Small intestine (tissue), 7 donors: ENCODE results near the gene TMBIM4. TPM values are rescaled to one million over a fixed set of nuclear protein-coding genes. Genes with fewer than 3 reads are reported as not detected.

ENCODE experiments used
- DNase-seq, 2 donors: peaks; one replicate each; pipeline versions ENCODE4 v3.0.0 to v3.0.0-alpha.2; 2013
- FAIRE-seq: peaks from 2 replicates; lab custom pipeline; 2012; peaks lifted over from hg19 to GRCh38; lab: Jason Lieb, UNC
- H3K27ac ChIP-seq, 3 donors: one replicate each; pipeline ENCODE4 v1.5.1; 2013; ENCODE audit warnings: low read length in 2 of 3, mild to moderate bottlenecking in 2 of 3, control low read depth in 1 of 3, inconsistent platforms in 1 of 3, low read depth in 1 of 3, moderate library complexity in 1 of 3
- H3K27me3 ChIP-seq, 3 donors: one replicate each; pipeline ENCODE4 v1.6.1; 2013; ENCODE audit warnings: low read length in 3 of 3, inconsistent platforms in 1 of 3; ENCODE audit not compliant: control insufficient read depth in 3 of 3, insufficient read depth in 3 of 3
- H3K36me3 ChIP-seq, 3 donors: one replicate each; pipeline ENCODE4 v1.6.1; 2013; ENCODE audit warnings: low read length in 3 of 3, inconsistent platforms in 1 of 3, low read depth in 1 of 3, mild to moderate bottlenecking in 1 of 3, moderate library complexity in 1 of 3; ENCODE audit not compliant: control insufficient read depth in 3 of 3, insufficient read depth in 2 of 3
- H3K4me1 ChIP-seq, 3 donors: one replicate each; pipeline ENCODE4 v1.6.1; 2013; ENCODE audit warnings: low read length in 2 of 3, inconsistent platforms in 1 of 3, low read depth in 1 of 3, mild to moderate bottlenecking in 1 of 3, moderate library complexity in 1 of 3; ENCODE audit not compliant: control insufficient read depth in 3 of 3, insufficient read depth in 2 of 3
- H3K4me3 ChIP-seq, 3 donors: one replicate each; pipeline ENCODE4 v1.5.1; 2013; ENCODE audit warnings: low read length in 3 of 3, control low read depth in 1 of 3, inconsistent platforms in 1 of 3, low read depth in 1 of 3, mild to moderate bottlenecking in 1 of 3, moderate library complexity in 1 of 3
- H3K9me3 ChIP-seq, 2 donors: one replicate each; pipeline ENCODE4 v1.6.1; 2013; ENCODE audit warnings: low read depth in 1 of 2, low read length in 1 of 2; ENCODE audit not compliant: control insufficient read depth in 2 of 2, insufficient read depth in 1 of 2
- WGBS, 3 donors: extraction: QIAGEN DNeasy Blood & Tissue Kit; methylation state at CpG; one replicate each; pipeline ENCODE4 v1.1.7; 2013; 5-methylcytosine and 5-hydroxymethylcytosine counted together
- polyA plus RNA-seq, 4 donors: library from polyadenylated mRNA; stranded (reverse) in 3 of 4; unstranded in 1 of 4; fragments of 200-250 nt in 3 of 4; fragments of 120-200 nt in 1 of 4; gene quantifications; one replicate each; pipeline versions ENCODE4 v1.2.1 to v1.2.3, GENCODE V29; 2013
- donor health status: healthy with polysubstance abuse.
- donor health status: control.
- donor health status: control.
- donor health status: Bipolar disorder and iron deficiency.
- donor health status: healthy.

TMBIM4 gene
- polyA plus RNA-seq, 4 donors: 45.7 to 165 (median 101) TPM

DNA sequence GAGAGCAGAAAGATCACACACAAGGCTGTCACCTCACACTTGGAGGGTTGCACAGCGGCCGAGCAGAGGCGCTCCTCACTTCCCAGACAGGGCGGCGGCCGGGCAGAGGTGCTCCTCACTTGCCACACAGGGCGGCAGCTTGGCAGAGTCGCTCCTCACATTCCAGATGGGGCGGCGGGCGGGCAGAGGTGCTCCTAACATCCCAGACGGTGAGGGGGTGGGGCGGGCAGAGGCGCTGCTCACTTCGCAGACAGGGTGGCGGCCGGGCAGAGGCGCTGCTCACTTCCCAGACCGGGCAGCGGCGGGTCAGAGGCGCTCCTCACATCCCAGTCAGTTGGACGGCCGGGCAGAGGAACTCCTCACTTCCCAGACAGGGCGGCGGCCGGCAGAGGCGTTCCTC, 9.1 kb downstream of the TMBIM4 start:
- H3K4me1 ChIP-seq: peaks cover 0 to 3% (median 0%) of the 10 kb centered on the region in 3 donors
- WGBS, 3 donors: 95 to 98% (median 96%) methylated on average over 27 to 28 of the region's 28 CpGs
- no peaks in the 10 kb centered on the region for H3K27me3 ChIP-seq
- H3K36me3 ChIP-seq: peaks cover 4 to 16% (median 8%) of the 10 kb centered on the region in 3 donors
- H3K27ac ChIP-seq: no peak overlapping the region
- DNase-seq: no peak
- H3K9me3 ChIP-seq: peaks cover 0 to 22% of the 10 kb centered on the region in 2 donors
- no peak for FAIRE-seq
- no peak overlapping the region for H3K4me3 ChIP-seq

GRCh38 chr12:66159123-66159522, 10.7 kb downstream of the TMBIM4 start:
- FAIRE-seq (no peak), DNase-seq (no peak)
- Histone ChIP-seq H3K4me1 (peaks cover 0 to 3% (median 0%) of the 10 kb centered on the region in 3 donors), H3K27me3 (no peaks in the 10 kb centered on the region), H3K36me3 (peaks cover 4 to 18% (median 8%) of the 10 kb centered on the region in 3 donors), H3K9me3 (peaks cover 0 to 18% of the 10 kb centered on the region in 2 donors), H3K4me3 (no peak overlapping the region), H3K27ac (no peak overlapping the region)

- H3K27ac ChIP-seq: no peak overlapping the region
- H3K9me3 ChIP-seq: peaks cover 0 to 18% of the 10 kb centered on the region in 2 donors
- DNase-seq (peak in 1 of 2 donors; percentile 25), FAIRE-seq (no peak)
- WGBS, 3 donors: 80 to 92% (median 91%) methylated on average over 2 of the region's 2 CpGs
- no peaks in the 10 kb centered on the region for H3K4me1 ChIP-seq
- no peak overlapping the region for H3K4me3 ChIP-seq
- no peaks in the 10 kb centered on the region for H3K27me3 ChIP-seq
- peaks cover 4 to 18% (median 8%) of the 10 kb centered on the region in 3 donors for H3K36me3 ChIP-seq
These were observed 13.1 kb downstream of the TMBIM4 start for GRCh38 chr12:66156654-66157053.

GRCh38 chr12:66154776-66155175, 15.0 kb downstream of the TMBIM4 start:
- no peak for DNase-seq
- H3K4me3 ChIP-seq: no peak overlapping the region
- no peak for FAIRE-seq
- H3K27ac ChIP-seq: no peak overlapping the region
- no peaks in the 10 kb centered on the region for H3K27me3 ChIP-seq
- no peaks in the 10 kb centered on the region for H3K4me1 ChIP-seq
- peaks cover 0 to 9% of the 10 kb centered on the region in 2 donors for H3K9me3 ChIP-seq
- peaks cover 0 to 15% (median 2%) of the 10 kb centered on the region in 3 donors for H3K36me3 ChIP-seq

DNA sequence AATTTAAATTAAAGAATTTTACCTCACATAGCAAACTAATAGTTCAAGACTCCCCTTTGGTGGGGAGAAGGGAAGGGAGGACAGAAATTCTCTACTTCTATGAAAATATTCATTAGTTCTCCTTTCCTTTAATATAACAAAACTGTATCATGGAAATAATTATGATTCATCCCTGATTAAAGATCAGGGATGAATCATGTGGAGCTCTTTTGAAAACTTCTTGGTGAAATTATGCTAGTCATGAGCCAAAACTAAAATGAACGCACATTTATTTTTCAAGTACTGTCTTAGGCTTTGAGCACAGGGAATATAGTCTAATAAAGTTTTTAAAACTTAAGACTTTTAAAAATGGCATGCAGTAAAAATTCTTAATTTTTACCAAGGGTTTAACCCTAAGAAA, 17.1 kb downstream of the TMBIM4 start:
- peaks cover 2 to 13% (median 2%) of the 10 kb centered on the region in 3 donors for H3K36me3 ChIP-seq
- FAIRE-seq: no peak
- H3K27me3 ChIP-seq: no peaks in the 10 kb centered on the region
- no peak overlapping the region for H3K4me3 ChIP-seq
- H3K4me1 ChIP-seq: no peaks in the 10 kb centered on the region
- H3K9me3 ChIP-seq: no peaks in the 10 kb centered on the region
- no peak for DNase-seq
- no peak overlapping the region for H3K27ac ChIP-seq
- 76 to 98% (median 98%) methylated on average over 1 of the region's 1 CpG for WGBS, 3 donors

GRCh38 chr12:66149702-66150398, 19.9 kb downstream of the TMBIM4 start:
- Histone ChIP-seq H3K9me3 (no peaks in the 10 kb centered on the region), H3K27ac (no peak overlapping the region), H3K4me3 (no peak overlapping the region), H3K36me3 (peaks cover 0 to 11% (median 5%) of the 10 kb centered on the region in 3 donors), H3K4me1 (no peaks in the 10 kb centered on the region), H3K27me3 (no peaks in the 10 kb centered on the region)
- 80 to 85% (median 85%) methylated on average over 5 of the region's 5 CpGs for WGBS, 3 donors
- DNase-seq: peak in 1 of 2 donors; percentile 11
- no peak for FAIRE-seq

DNA sequence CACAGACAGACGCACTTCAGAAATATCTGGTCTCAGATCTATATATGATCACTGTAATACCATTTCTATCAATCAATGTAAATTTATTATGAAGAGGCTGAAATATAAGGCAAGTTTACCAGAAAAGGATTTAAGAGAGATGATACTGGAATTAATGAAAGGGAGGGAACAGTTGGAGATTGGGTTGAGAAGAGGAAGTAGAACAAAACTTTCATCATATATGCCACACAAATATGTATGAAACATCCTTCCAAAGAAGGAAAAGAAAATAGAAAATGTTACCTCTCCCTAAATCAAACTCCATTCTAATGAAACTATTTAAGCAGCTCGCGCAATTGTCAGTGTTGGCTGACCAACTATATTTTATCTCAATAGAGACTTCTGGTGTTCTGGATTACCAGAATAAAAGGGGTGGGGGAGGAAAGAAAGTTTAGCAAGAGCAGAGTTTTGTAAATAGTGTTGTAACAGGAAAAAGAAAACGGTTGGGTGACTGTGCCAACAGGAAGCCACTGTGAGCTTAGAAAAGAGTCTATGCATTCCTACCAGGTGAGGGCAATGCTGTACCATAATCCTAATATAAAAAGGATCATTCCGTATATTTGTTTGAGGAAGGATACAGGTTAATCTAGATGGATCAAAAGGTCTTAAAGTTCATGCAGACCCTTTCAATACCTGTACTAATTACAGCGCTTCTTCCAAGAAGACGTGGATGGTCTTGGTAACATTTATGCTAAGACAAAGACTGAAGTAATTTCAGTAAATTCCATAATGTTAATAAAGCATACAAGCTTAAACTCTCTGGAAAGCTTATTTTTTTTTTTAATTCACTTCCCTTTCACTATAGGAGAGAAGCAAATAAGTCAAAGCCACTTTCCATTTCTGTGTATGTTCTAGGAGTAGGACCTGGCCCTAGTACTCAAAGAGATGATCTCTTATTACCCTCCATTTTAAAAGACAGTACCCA, 24.7 kb downstream of the TMBIM4 start:
- FAIRE-seq (no peak), DNase-seq (peak; percentile 41 to 58)
- Histone ChIP-seq H3K27me3 (no peaks in the 10 kb centered on the region), H3K4me3 (no peak overlapping the region), H3K36me3 (peaks cover 6 to 13% (median 8%) of the 10 kb centered on the region in 3 donors), H3K27ac (no peak overlapping the region), H3K9me3 (peaks cover 0 to 9% of the 10 kb centered on the region in 2 donors), H3K4me1 (no peaks in the 10 kb centered on the region)
- 51 to 65% (median 61%) methylated on average over 7 of the region's 7 CpGs for WGBS, 3 donors

DNA sequence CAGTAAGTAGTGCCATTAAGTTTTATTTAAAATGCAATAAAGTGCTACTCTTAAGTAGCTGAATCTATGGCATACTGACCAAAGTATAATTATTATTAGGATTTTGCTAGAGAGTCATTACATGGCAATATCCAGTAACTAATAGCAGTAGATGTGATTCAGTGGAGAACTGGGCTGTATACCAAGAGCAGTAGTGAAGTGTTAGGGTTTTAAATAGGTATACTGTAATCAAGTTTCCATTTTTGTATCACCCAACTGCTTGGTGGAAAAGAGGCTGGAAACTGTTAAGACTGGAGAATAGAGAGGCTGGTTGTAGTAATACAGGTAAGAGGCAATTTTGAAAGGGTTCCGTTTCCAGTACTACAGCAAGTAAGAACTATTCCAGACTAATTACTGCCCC, 25.9 kb downstream of the TMBIM4 start:
- Histone ChIP-seq H3K4me3 (no peak overlapping the region), H3K36me3 (peaks cover 2 to 15% (median 8%) of the 10 kb centered on the region in 3 donors), H3K9me3 (peaks cover 0 to 17% of the 10 kb centered on the region in 2 donors), H3K27ac (no peak overlapping the region), H3K27me3 (no peaks in the 10 kb centered on the region), H3K4me1 (no peaks in the 10 kb centered on the region)
- DNase-seq (no peak), FAIRE-seq (no peak)
- 96 to 100% (median 100%) methylated on average over 1 of the region's 1 CpG for WGBS, 3 donors
